ENCODE data around the gene TEF. TPM values are rescaled to one million over a fixed set of nuclear protein-coding genes. Genes with fewer than 3 reads are reported as not detected.
"Not testable (repeated sequence)": the region's sequence is repeated elsewhere in the genome, so short reads cannot be mapped to it uniquely, and the experiment has no call there.

TEF gene
- total RNA-seq, 1 donor from 2014 or later: 8.9 TPM

DNA sequence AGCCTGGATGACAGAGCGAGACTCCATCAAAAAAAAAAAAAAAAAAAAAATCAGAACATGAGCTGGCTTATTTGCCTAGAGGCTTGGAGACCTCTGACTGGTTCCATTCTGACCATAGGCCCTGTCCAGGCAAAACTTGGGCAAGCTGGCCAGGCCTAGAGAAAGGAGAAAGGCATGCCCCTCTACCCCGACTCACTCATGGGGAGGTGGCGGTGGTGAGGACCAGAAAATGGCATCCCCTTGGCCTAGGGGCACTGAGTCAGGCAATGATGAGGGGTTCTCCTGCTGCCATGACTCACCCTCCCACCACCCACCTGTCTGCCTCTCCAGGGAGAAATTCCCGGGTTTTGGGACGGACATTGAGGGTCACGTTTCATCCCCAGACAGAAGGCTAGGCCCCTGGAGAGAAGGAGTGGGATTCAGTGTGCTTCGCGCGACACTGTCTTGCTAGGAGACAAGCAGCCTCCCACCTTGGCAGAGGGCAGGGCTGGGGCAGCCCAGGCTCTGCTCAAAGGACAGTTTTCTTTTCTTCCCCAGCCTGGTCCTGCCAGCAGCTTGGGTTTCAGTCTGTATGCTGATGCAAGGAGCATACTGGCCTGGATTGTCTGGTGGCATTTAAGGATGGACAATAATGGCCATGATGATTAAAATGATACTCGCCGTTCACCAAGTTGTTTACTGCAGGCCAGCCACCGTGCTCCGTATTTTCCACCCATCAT is 47.6 kb downstream of the TEF start:
- no peak for DNase-seq

DNA sequence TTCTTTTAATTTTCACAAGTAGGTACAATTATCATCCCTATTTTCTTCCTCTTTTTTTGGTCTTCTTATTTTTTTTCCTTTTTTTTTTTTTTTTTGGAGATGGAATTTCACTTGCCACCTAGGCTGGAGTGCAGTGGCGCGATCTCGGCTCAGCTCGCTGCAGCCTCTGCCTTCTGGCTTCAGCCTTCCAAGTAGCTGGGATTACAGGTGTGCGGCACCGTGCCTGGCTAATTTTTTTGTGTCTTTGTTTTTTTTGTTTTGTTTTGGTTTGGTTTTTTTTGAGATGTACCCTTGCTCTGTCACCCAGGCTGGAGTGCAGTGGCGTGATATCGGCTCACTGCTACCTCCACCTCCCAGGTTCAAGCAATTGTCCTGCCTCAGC is 48.2 kb downstream of the TEF start:
- no peak for DNase-seq

DNA sequence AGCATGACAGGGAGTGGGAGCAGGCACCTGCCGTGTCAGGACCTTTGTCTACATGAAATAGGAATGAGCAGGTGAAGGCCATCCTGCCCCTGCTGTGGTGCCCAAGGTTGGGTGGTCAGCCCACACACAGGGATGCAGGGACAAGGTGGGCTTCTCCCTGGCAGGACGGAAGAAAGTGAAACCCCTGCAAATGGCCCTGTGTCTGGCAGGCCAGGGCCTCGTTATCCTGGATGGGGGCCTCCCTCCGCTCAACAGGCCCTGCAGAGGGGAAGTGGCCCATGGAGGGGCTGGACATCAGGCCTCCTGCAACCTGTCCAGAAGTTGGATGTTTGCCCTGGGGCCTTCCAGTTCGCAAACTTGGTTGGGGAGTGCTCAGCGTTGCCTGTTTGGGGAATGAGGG is 49.9 kb downstream of the TEF start:
- no peak for DNase-seq

DNA sequence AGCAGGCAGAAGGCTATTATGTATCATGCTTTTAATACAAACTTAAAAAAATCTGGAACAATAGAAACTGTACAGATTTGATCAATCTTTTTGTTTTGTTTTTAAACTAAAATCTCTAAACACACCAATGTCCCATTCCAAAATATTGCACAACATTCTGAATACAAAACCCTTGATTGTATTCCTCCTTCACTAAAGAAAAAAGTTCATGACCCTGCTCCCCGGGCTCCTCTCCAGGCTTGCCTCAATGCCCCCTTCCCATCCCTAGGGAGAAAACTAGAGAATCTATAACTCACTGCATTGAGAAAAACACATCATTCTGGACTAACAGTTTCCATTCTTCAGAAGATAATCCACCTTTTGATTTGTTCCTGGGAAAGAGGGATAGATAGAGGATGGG is 51.7 kb downstream of the TEF start:
- not testable (repeated sequence) for DNase-seq

DNA sequence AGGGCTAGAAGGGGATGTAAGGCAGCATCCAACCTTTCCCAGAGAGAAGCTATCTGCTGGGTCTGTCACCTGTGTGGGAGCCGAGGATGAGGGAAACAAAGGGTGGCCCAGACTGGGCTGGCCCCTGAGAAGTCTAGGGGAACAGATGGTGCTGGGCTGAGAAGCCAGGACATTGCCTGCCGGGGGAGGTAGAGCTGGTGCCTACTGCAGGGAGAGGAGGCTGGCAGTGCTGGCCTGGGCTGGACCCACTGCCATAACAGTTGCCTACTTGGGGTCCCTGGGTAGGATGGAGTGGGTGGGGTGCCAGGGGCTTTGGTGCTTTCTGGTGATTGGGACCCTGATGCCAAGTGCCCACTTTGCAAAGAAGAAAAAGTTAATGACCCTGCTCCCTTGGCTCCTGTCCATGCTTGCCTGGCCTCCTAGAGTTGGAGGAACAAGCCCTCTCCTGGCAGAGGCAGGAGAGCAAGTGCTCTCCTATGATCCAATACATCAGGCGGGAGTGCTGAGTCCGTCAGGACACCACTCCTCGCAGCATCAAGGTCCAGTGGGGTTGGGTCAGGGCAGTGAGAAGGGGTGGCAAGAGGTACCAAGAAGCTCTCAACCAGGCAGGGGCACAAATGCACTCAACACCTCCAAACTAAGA is 52.7 kb downstream of the TEF start:
- DNase-seq: not testable (repeated sequence)

DNA sequence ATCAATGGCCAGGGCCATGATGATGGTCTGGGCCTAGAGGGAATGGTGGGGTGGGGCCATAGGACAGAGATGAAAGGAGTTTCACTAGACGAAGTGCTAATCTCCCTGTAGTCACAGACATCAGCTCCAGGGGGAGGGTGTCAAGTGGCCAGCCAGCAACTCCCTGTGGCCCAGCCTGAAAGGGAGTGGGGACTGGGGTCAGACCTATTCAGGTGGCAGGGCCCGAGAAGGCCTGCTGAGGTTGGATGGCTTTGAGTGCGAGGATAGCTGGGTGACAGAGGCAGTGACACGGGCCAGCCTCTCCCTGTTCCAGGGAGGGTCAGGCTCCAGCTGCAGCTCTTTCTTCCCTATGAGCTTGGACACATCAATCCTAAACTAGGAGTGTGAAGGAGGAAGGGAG is 53.8 kb downstream of the TEF start:
- DNase-seq: no peak

DNA sequence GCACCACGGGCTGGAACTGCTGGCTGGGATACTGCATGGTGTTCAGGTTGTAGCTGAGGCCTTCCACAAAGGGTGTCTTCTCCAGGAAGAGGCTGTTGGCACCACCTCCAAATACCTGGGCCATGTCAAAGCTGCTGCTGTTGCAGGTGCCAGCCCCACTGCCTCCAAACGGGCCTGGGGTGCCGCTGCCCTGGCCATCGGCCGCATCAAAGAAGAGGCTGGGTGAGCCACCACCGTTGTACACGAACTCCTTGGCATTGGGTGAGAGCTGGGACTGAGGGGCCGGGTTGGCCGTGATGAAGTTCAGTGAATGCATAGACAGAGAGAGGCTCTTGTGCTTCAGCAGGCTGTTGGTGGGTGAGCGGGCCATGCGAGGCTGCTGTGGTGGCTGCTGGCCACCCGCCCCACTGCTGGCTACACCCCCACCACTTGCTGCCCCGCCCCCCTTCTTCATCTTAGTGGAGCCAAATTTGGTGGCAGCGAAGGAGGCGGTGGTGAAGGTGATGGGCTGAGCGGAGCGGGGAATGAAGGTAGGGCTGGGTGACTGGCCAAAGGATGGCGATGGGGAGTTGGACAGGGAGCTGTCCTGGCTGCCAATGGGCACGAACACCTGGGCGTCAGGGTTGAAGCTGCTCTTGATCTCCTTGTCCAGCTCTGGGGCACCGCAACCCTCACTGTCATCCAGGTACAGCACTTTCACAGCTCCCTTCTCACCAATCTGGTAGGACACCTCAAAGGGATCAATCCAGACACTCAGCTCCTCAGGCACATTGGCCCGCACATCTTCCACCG is 54.8 kb downstream of the TEF start:
- no peak for DNase-seq

DNA sequence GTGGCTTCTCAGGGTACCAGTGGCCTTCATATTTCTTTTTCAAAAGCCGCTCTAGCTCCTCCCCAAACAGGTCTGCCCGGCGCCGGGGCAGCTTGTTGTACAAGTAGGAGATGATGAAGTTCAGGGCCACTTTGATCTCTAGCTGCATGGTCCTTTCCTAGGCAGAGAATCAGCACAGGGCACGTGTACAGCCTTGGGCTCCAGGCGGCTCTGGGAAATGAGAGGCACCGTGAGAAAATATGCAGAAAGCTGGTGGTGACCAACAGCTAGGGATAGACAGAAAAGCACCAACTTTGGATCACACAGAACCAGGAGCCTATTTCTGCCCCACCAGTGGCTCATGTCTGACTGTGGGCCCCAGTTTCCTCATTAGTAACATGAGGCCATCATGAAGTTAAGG is 55.5 kb downstream of the TEF start:
- no peak for DNase-seq

DNA sequence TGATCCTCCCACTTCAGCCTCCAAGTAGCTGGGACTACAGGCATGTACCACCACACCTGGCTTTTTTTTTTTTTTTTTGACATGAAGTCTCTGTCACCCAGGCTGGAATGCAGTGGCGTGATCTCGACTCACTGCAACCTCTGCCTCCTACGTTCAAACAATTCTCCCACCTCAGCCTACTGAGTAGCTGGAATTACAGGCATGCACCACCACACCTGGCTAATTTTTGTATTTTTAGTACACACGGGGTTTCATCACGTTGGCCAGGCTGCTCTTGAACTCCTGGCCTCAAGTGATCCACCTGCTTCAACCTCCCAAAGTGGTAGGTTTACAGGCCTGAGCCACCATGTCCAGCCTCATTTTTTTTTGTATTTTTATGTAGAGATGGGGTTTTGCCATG is 58.8 kb downstream of the TEF start:
- not testable (repeated sequence) for DNase-seq

DNA sequence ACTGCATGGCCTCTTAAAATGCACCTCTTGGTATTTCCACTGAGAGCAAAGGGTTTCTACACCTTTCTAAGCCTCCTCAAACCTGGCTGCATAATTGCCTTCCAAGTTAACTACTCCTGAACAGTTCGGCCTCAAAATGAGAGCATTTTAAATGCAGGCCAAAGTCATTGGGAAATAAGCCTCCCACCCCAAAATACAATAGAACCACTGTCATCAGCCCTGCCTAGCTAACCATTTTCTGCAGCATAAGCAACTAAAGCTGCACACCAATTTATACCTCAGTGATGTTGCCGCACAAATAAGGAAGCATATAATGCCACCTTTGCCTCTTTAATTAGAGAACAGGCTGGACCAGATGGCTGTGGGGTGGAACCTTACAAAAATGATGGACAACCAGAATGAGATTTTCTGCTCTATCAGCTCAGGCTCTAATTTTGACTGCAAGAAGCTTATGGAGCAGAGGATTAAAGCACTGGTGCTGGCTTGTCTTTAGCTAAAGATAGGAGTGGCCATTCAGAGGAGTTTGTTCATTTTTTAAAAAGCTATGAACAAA is 60.6 kb downstream of the TEF start:
- DNase-seq: no peak

DNA sequence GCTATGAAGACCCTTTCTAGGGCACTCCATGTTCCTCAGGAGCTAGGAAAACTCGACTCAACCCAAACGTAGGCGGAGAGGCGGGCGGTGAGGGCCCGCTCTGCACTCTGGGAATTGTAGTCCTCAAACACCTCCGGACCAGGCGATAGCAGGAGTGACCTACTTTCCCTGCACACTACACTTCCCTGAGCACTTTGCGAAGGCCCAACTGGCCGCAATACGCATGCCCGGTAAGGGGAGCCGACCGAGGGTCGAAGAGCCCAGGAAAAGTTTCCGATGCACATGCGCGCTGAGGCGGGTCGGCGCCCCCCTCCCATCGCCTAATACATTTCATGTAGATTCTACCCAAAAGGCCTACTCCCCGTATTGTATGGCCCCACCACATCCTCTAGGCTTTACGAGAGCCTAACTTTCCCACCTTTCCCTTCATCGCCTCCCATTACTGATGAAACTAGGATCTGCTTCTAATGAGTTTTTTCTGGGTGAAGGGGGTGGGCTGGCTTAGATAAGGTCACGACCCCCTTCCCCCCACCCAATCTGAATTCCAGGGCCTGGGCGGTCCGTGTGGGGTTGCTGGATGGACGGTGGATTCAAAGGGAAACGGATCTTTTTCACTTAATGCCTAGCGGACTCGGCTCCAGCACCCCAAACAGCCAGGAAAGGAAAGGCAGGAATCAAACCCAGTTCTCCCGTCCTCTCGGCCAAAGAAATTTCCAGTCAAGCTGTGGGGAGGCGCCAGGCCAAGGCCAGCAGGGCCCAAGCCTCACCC is 62.8 kb downstream of the TEF start:
- DNase-seq: peak; percentile 96

DNA sequence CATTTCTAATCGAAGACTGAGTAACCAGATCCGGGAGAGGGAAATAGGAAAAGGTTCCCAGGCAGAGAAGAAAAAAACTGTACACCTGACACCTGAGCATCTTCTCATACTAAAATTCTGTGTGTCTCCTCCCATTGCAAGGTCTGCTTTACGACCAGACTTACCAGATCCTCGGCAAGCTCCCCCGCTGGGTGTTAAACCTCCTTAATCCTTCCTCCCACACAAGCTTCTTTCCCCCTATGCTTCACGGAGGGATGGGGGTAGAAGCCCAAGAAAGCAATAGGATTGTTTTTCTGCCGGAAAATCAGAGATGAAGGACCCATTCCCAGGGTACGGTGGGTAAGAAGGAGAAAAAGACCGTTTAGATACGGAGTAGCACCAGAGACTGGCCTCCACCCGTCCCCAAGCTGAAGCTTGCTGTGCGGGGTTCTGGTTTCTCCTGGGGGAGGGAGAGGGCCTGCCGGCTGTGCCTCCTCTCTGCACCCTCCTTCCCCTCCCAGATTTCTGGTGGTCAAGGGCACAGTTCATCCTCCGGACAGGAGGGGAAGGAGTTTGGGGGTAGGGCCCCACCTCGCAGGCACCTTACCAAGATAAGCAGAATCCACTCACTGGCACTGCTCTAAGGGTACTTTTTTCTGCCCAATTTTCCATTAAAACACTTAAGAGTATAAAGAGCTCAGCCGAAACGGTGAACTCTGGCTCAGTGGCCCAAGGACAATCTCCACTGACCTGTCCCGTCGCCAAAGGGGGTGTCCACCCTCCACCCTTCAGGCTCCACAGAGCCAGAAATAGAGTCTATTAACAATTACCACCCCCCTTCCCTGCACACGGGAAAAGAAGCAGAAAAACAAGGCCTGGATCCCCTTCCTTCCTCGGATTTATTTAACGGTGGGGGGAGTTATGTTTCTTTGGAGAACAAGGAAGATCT is 63.7 kb downstream of the TEF start:
- DNase-seq: peak; percentile 29

DNA sequence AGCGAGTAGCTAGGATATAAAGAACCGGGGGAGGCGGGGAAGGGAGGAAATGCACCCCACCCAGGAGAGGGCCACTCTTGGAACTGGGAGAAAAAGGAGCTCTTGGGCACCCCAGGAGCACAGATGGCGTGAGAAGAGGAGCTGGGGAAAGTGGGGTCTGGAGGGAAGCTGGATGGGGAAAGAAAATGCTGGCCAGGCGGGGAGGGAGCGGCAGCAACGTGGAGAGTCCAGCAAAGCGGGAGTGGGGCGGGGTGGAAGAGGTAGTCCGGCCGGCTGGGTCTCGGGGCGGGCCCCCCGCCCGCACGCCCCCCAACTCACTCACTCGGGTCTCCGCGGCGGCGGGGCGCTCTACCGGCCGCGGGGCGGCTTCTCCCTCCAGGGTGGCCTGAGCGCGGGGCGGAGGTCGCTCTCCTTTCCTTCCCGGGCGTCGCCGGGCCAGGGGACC is 64.3 kb downstream of the TEF start:
- no peak for DNase-seq

DNA sequence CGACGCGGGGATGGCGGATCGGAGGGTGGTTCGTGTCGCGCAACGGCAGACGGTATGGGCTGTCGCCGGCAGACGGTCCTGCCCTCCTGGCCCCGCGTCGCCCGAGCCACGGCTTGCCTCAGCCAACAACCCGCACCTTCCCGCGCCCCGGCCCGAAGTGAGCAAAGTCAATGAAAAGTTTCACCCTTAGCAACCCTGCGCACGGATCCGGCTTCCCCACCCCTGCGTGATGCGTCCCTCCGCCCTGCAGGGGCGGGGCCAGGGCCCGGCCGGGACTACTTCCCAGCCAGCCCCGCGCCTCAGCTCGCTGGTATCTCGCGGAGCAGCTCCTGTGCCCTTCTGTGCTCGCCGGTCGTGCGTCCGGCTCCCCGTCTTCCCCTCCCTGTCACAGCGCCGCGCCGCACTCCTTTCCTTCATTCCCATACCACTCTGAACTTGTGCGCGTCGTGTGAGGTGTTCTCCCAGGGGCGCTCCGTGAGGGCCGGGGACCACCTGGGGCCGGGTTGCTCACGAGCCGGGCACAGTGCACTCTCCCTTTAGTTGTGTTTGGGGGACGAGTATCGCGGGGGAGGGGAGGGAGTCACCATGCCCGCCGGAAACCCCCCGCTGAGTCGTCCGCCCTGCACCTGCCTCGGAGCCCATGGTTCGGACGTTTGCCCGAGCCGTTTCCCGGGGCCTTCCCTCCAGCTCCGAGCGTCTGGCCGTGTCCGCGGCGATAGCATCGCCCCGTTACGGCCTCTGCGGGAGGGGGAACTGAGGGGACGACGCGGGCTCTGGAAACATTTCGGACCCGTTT is 65.1 kb downstream of the TEF start, which contains the start of gene TOB2:
TSS of gene TOB2 (minus strand) at position 163 of the 796 bp plus-strand sequence. CDS start 9,456 bp downstream, outside the sequence.
- peak; percentile 95 for DNase-seq

DNA sequence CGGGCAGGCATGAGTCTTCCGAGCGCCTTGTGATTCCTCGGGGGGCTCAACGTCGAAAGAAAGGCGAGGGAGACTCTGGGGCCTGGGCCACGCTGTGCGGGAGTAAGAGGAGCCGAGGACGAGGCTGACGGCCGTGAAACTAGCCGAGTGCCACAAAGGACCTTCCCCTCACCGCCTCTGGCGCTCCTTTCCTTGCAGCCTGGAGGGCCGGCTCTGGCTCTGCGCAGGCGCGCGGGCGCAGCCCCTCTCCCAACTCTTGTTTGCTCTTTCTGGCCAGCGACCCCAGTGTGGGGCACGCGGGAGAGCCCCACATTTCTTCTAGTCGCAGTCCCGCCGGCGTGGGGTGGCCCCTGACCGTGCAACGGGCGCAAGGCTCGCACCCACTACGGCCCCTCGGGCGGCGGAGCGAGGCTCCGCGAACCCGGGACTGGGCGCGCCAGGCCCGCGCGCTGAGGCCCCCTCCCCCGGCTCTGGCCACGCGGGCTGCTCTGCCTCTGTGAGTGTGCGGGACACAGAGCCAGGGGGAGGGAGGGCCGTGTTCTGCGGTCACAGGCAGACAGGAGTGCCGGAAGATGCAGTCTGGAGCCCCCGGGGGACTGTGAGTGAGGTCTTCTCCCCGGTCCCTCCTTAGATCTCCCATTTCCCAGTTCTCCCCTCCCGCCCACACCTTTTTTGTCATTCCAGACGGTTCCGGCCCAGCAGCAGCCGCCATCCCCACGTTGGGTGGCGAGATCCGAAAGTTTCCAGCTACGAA is 65.9 kb downstream of the TEF start:
- DNase-seq: peak; percentile 83

DNA sequence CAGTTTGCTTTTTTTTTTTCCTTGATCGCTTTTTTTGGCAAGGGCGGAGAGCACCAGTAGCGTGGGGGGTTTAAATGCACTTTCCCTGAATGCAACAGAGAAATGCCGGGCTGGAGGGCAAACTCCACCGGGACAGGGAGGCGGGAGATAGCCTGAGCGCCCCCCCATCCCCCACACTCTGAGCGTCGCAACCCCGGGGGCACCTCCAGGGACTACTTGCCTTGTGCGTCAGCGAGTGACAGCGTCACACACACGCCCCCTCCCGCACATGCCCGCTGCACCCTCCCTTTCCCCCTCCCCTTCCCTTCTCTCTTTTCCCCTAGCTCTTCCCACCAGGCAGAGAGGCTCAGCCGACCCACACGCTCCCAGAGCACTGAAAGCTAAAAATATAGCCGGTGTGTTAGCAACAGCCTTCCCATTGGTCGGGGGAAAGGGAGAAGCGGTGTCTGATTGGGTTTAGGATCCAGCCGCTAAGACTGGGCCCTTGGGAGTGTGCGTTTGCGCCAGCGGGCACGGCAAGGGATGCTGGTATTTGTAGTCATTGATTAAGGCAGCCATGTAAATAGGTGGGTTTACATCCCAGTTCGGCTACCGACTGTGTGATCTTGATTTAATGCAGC is 66.6 kb downstream of the TEF start:
- DNase-seq: peak; percentile 100

Data from skin of body (tissue), 2 donors.